Tongue (tissue), 2 donors: ENCODE measurements around the gene DACT3. TPM values are rescaled to one million over a fixed set of nuclear protein-coding genes. Genes with fewer than 3 reads are reported as not detected.
A peak's percentile ranks its signal among the peaks of the same experiment; 100 is the strongest.

Experiments used
- DNase-seq: peaks from one replicate; pipeline ENCODE4 v3.0.0-alpha.2; 2015
- total RNA-seq: library from RNA; depleted of rRNA; stranded (reverse); fragments of >200 nt; gene quantifications from one replicate; pipeline ENCODE4 v1.2.3, GENCODE V29; 2014

Gene DACT3
- total RNA-seq, 1 donor from 2014 or later, result 11.5 TPM

DNA sequence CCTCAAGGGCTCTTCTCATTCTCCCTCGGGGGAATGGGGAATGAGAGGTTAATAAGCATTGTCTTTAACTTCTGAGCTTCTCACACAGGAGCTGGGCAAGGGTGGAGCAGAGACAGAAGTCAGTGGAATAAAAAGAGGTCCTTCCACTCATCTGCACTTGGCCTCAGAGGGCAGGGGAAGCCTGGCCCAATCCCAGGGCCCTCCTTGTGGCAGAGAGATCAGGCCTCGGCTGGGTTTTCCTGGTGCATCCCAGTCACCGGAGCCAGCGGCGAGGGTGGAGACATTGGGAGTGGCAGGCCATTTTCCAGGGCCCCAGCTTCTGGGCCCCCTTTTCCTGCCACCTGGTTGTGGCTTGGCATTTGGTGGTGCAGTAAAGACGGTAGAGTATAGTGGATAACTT, 49.2 kb downstream of the DACT3 start:
- no peak for DNase-seq

DNA sequence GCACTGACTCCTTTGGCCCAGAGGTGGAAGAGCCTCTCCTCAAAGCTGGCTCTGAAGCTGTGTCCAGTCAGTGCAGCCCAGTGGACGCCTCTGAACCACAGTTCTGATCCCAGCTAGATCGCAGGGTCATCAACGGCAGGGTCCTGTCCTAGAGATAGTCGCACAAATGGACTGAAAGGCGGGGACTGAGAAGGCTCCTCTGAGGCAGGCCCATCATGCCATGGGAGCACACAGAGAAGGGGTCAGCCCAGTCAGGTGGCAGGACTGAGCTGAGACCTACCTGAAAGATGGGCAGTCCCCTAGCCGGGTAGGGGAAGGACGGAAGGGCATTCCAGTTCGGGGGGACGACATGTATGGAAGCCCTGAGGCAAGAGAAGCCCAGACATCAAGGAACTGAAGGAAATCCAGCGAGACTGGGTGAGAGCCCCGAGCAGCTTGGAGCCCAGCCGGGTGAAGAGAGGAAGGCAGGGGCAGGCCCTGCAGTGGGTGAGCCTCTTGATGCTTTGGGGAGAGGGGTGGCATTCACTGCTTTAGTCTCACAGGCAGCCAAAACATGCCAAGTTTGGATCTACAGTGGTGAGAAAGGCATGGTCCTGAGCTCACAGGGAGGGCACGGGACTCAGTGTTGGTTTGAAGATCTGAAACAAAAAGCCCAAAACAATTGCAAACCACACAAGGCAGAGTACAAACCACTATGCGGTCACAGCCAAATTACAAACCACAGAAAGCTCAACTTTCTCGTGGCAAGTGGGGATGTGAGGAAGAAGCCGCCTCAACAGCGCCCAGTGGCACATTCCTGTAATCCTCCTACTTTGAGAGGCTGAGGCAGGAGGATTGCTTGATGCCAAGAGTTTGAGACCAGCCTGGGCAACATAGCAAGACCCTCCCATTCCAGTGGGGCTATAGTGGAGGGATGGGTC, 49.9 kb downstream of the DACT3 start:
- no peak for DNase-seq

DNA sequence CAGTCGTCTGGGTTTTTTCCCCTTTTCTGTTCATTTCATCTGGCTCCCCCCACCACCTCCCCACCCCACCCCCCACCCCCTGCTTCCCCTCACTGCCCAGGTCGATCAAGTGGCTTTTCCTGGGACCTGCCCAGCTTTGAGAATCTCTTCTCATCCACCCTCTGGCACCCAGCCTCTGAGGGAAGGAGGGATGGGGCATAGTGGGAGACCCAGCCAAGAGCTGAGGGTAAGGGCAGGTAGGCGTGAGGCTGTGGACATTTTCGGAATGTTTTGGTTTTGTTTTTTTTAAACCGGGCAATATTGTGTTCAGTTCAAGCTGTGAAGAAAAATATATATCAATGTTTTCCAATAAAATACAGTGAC, 50.6 kb downstream of the DACT3 start:
- DNase-seq, result no peak

DNA sequence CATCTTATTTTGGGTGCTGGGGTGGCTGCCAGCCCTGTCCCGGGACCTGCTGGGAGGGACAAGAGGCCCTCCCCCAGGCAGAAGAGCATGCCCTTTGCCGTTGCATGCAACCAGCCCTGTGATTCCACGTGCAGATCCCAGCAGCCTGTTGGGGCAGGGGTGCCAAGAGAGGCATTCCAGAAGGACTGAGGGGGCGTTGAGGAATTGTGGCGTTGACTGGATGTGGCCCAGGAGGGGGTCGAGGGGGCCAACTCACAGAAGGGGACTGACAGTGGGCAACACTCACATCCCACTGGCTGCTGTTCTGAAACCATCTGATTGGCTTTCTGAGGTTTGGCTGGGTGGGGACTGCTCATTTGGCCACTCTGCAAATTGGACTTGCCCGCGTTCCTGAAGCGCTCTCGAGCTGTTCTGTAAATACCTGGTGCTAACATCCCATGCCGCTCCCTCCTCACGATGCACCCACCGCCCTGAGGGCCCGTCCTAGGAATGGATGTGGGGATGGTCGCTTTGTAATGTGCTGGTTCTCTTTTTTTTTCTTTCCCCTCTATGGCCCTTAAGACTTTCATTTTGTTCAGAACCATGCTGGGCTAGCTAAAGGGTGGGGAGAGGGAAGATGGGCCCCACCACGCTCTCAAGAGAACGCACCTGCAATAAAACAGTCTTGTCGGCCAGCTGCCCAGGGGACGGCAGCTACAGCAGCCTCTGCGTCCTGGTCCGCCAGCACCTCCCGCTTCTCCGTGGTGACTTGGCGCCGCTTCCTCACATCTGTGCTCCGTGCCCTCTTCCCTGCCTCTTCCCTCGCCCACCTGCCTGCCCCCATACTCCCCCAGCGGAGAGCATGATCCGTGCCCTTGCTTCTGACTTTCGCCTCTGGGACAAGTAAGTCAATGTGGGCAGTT, 51.2 kb downstream of the DACT3 start:
- DNase-seq, result no peak

DNA sequence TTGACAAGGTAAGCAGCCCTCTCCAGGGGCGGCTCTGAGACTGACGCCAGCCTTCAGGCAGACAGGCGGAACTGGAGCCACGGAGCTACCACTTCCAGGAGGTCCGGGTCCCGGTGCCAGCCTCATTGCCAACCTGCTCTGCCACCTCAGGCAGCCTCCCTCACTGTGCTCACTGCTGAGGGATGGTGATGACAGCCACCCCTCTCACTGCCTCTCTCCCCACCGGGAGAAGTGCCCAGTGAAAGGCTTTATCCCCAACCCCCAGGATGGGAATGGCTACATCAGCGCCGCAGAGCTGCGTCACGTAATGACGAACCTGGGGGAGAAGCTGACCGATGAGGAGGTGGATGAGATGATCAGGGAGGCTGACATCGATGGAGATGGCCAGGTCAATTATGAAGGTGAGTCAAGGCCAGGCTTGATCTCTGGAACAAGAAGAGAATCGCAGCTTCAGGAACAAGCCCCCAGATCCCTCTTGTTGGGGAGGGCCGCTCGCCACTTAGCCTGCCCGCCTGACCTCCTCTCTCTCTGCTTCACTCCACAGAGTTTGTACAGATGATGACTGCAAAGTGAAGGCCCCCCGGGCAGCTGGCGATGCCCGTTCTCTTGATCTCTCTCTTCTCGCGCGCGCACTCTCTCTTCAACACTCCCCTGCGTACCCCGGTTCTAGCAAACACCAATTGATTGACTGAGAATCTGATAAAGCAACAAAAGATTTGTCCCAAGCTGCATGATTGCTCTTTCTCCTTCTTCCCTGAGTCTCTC, 52.2 kb downstream of the DACT3 start:
- DNase-seq, result no peak

DNA sequence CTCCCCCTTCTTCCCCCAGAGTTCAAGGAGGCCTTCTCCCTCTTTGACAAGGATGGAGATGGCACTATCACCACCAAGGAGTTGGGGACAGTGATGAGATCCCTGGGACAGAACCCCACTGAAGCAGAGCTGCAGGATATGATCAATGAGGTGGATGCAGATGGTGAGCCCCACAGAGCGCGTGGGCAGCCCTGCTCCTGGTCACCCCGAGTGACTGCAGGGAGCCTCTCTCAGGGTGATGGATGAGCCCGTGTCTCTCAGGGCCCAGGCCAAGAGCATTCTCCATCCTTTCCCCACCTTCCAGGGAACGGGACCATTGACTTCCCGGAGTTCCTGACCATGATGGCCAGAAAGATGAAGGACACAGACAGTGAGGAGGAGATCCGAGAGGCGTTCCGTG, 52.8 kb downstream of the DACT3 start:
- DNase-seq, result no peak

DNA sequence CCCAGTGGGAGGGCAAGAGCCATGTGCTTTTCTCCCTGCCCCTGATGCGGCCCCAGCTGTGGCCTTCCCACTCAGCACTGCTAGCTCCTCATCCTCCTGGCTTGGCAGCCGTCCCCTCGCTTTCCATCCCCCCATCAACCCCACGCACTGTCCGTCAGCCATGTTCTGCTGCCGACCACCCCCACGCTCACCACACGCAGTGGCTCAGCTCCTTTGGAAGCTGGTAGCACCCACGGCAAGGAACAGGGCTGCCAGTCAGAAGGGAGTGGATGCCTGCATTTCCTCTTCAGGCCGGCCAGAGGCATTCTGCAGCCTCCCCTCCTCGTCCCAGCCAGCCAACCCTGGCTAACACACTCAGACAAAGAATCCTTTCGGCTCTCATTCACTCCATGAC, 53.5 kb downstream of the DACT3 start:
- no peak for DNase-seq

DNA sequence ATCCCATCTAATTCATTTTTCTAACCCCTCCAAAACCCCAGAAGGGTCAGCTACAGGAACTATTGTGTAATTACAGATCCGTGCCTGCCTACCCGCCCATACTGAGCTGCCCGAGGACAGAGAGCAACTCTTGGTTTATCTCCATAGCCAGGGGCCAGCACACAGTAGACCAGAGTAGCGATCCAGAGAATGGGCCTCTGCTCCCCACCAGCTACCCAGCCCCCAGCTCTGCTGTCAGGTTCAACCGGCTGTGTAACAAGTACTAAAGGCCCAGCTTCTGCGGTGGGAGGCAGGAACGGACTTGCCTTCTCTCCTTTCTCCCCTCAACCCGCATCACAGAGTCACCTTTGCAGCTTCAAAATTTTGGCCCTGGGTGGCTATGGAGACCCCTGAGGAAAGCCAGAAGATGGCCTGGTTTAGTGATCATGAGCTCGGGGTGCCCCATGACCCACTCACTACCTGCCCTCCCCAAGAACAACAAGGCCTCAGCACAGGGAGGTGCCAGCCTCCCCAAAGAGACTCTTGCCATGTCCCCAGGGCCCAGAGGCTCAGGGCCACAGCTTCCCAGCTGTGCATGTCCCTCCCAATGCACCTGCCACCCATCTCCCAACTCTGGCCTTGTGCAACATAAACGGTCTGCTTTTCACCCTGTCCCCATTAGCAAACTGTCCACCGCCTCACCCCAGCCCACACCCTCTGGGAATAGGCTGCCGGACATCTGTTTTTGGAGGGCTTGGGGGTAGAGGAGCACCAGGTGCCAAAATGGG, 54.1 kb downstream of the DACT3 start:
- no peak for DNase-seq

DNA sequence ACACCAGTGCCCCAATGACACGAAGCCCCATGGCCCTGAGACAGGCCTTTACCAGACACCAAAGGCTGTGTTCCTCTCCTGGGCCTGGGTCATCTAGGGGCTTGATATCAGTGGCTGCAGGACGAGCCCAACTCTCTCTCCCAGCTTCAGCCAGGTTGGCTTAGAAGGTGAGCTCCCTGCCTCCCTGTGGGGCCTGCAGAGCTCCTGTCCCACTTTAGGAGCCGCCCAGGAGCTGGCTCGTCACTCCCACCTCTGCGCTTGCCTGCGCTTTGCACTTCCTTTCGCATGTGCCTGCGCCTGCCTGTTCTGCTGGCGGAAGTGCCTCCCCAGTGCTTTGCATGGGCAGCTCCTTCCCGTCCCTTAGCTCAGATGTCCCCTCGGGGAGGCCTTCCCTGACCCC, 55.0 kb downstream of the DACT3 start:
- no peak for DNase-seq

DNA sequence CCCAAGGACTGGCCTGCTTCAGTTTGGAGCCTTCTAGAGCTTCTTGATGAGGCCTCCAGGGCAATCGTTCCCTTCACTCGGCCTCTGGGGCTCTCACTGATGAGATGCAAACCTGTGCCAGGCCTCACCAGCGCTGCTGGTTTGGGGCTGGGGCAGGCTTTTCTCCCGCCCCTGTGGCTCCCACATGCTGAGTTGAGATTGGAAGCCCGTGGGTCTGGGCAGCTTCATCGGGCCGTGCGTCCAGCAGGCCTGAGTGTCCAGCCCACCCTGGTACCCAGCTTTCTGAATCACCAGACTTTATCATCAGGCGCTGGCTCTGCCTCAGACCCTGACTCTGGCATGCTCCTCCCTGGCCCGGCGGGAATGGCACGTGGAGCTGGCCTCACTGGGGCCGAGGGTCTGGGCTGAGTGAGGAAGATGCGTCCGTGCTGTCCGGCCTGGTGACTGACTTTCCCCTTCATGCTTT, 55.6 kb downstream of the DACT3 start:
- DNase-seq, result no peak

DNA sequence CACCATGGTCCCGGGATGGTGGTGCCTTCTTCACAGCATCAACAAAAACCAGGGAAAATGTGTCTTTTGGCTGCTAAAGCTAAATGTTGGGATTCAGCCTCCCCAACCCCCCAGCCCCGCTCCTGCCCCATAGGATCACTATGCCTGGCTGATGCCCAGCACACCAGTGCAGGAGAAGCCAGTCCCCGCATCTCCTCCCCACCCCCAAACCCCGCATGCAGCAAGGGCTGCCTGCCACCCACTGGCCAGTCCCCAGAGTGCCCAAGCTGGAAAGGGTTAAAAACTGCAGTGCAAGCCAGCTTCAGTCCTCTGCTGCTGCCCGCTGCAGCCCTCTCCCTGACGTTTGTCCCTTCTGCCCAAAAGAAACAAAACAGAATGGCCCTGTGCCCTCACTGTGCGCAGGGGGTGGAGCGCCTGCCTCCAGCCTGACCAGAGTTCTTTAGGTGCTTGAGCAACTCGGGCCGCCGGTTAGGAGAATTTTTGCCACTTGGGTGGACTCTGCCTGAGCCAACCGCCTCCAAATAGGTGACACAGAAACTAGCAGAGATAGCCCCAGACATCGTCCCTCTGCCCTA, 56.1 kb downstream of the DACT3 start:
- no peak for DNase-seq

DNA sequence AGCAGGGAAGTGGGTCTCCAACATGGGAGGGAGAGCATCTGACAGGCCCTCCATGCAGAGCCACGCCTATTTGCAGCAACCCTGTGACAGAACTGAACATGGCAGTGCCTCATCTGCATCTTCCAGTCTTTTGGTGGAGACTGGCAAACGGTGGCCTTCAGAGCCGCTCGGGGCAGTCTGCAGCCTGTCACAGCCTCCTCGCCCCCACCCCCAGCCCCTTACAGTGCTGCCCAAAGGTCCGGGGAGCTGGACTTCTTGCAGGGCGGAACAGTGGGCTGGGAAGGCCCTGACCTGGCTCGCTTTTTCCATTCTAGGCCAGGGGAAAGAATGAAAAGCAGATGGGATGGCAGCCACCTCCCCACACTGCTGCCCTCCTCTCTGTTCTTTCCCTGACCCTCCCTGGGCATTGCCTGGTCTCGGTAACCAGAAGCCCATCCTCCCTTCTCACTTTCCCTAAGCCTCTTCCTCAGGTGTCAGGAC, 57.2 kb downstream of the DACT3 start:
- no peak for DNase-seq

DNA sequence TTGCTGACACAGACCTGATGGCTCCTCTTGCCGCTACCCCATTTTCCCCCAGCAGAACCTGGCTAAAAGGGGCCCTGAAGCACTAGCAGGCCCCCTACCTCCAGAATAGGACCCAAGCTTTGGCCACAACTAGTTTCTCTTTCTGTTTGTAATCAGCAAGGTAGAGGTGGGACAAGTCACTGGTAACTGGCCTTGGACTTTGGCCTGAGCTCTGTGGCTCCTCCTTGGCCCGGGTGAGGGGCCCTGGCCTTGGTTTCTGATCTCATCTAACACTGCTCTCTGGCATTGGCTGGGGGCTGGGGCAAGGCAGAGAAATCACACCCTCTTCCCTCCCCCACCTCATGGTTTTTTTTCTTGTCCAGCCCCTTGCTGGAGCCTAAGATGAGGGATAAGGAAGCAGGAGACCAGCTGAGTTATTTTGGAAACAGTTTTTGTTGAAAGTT, 57.8 kb downstream of the DACT3 start:
- DNase-seq, result no peak

DNA sequence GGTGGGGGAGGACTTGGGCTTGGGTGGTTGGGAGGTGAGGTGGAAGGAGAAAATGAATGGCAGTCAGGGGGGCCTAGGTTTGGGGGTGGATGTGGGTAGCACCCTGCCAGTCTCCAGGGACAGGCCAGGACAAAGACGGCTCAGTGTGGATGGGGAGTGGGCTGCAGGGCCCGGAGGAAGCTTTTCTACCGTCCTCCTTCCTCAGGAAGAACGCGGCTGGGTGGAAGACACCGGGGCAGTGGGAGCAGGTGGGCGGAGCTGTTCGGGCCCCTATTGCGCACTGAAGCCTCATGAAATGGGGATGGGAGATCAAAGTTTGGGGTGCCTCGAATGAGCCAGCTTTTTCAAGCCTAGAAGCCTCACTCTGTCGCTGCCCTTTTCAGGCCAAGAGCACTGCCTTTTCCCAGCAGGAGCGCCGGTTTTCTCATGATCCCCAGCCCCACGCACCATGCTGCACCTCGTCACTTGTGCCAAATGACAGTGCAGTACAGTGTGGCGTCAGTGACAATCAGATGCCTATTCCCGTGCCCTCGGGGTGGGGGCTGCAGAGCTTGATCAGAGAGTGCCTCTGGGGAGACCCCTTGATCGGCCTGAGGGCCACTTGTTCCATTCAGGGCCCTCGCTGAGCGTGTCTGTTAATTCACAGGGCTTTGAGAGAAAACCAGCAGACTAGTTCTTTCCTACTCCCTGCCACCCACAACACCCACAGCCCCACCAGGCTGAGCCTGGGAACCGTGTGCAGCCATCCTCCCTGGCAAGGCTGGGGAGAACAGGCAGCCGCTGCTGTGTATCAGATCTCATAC, 58.4 kb downstream of the DACT3 start:
- DNase-seq, result no peak

DNA sequence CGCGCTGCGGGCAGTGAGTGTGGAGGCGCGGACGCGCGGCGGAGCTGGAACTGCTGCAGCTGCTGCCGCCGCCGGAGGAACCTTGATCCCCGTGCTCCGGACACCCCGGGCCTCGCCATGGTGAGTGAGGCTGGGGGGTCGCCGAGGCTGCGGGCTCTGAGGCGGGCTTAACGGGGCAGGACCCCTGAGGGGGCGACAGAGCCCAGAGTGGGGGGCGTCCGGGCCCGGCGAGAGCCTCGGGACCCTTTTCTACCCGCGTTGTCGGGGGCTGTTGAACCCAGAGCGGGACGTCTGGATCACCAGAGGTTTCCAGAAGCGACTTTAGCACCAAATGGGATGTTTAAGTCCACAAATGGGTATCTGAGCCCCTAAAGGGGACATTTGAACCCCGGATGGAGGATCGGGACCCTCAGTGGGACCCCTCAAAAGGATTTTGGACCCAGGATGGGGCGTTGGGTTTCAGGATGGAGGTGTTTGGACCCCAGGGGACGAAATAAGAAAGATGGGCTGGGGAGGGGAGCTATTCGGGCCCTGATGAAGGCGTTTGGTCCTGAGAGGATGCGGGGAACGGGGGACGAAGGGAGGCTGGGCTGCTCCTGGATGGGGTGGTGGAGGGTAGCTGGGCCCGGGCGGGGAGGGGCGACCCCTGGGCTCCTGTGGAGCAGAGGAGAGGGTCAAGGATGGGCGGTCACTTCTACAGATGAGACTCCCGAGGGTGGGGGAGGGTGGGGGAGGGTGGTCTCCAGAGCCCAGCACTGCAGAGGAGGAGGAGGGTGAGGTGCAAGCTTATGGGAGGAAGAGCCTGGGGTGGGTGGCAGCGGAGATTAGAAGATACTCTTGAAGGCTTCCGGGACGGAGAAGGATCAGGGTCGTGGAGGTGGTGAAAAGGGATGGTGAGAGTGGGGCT, 59.4 kb downstream of the DACT3 start, which contains the start of gene CALM3:
CALM3 (plus strand) TSS at position 13 of the 907 bp plus-strand sequence; CDS start at position 118, 105 bp downstream.
- no peak for DNase-seq

DNA sequence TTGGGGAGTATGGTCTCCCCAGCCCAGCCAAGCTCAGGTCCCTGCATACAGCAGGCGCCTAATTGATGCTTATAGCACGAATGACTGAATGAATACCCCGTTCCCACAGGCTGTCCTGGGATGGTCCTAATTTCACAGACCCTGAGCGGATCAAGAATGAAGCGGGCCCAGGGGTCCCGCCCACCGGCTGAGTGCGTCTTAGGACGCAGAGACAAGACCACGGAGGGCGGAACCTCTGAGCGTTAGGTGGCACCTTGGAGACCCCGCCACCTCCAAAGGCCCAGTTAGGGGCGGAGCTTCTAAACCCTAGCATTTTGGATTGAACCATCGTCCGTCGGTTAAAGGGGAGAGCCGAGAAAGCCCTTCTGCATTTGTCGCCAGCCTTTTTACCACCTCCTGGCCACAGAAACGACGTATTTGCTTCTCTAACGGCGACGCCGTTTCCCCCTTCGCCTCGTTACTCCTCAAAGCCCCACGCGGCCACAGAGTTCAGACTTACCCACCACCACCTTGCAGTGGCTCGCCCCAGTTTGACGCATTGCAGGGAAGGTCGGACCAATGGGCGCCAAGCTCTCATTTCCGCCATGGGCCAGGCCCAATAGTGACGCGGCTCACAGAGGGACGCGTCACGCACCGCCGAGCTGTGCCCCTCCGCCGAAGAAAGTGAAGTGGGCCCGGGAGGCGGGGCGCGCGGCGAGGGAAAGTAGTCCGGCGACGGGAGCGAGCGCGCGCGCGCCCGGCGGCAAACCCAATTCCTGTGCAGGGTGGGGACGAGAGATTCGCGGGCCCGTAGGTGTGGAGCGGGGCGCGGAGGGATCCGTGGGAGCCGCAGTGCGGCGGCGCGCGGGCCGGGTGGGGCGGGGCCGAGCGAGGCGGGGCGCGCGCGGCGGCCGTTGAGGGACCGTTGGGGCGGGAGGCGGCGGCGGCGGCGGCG, 60.3 kb downstream of the DACT3 start:
- peak; percentile 99 for DNase-seq

DNA sequence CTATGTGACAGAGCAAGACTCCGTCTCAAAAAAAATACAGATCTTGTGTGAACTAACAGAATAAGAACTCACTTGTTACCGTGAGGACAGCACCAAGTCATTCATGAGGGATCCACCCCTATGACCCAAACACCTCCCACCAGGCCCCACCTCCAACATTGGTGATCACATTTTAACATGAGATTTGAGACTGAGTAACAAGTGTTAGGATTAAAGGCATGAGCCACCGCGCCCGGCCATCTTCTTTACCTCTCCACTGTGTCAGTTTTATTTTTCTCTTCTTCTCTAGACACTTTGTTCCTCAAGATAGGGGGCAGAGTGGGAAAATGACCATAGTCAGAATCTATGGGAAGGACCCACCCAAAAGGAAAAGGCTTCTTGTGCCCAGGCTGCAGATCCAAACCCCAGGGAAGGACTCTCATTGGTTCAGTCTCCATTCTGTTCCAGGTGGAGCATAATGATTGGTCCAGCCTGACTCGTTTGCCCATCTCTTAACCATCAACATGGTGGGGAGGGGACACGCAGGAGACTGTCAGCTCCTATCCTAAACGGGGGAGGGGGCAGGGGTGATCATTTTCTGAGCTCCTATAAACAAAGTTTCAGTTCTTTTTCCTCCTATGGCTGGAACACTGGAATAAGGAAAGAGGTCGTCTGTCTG, 61.1 kb downstream of the DACT3 start:
- DNase-seq, result no peak
